ENCODE measurements around the gene ZSCAN29. TPM values are rescaled to one million over a fixed set of nuclear protein-coding genes. Genes with fewer than 3 reads are reported as not detected.
A peak's percentile ranks its signal among the peaks of the same experiment; 100 is the strongest.

The ZSCAN29 gene
- total and polyA plus RNA-seq, 2 of the 13 experiments (the other 11 are each of a cell fraction or from before 2014, with no cell fraction given) = 8.3 to 27.4 TPM

DNA sequence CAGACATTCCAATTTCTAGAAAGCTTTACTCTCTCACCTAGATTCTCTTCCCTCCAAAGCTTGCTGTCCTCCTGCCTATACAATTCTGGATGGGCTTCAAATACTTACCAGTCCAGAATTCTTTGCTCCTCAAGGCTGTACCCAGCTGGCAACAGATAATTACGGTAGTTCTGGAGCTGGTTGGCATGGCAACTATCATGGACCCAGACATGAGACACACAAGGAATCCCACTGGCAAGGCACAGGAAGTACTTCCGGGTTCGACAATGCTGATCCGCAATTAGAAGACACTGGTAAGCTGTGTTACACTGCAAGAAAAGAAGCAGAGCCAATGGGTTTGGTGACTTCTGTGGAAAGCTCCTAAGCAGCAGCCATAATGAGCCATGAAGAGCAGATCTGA is 37.9 kb upstream of the ZSCAN29 start:
- Histone ChIP-seq H3K27me3 (ENCODE audit: control insufficient read depth in 1 of 2, insufficient read depth in 2 of 2, low read length in 2 of 2) (no peaks in the 10 kb centered on the region), H2AFZ (ENCODE audit: low read length) (no peak overlapping the region), H4K20me1 (ENCODE audit: insufficient read depth, low read length) (no peaks in the 10 kb centered on the region), H3K27ac (ENCODE audit: extremely low read length, insufficient read depth, low read length) (no peak overlapping the region), H3K4me1 (ENCODE audit: insufficient read depth, low read length) (peaks cover 5% of the 10 kb centered on the region; the same call in 1 of the 2 replicates), H3K4me2 (ENCODE audit: low read depth, low read length) (no peak overlapping the region), H3K79me2 (ENCODE audit: insufficient read depth, low read length) (no peaks in the 10 kb centered on the region), H3K9me3 (ENCODE audit: low read length) (no peaks in the 10 kb centered on the region), H3K36me3 (replicated peaks in 1 of 2; ENCODE audit: control insufficient read depth in 1 of 2, insufficient read depth in 2 of 2, low read length in 2 of 2) (peaks cover 21 to 62% of the 10 kb centered on the region in 2 experiments), H3K4me3 (replicated peaks in 1 of 3; ENCODE audit: insufficient read depth in 1 of 3, low read depth in 2 of 3, low read length in 3 of 3) (no peak overlapping the region), H3K9ac (ENCODE audit: insufficient read depth, low read depth, low read length) (no peak overlapping the region)
- ChIA-PET POLR2A (no interaction called here), CTCF (ENCODE audit: low intra/inter-chr PET ratio, low total read pairs) (no interaction called here)
- 98% methylated on average over 4 of the region's 4 CpGs for WGBS (ENCODE audit: low lambda C conversion rate)
- no TSS peak for BruUV-seq (replicated peaks)
- DNase-seq (ENCODE audit: low spot score) (no peak), FAIRE-seq (no peak), ATAC-seq (no peak)
- TF ChIP-seq POLR2G (IDR thresholded peaks at IDR 0.05; ENCODE audit: low read depth, low read length) (0 out of 2 replicates have a peak, but pooled peaks have one; percentile 7), CREB1 (IDR thresholded peaks at IDR 0.05) (no peak), CREB1 (CRISPR knock-in tag; IDR thresholded peaks at IDR 0.05) (no peak), NFIC (IDR thresholded peaks at IDR 0.05; ENCODE audit: low read length) (no peak)
- TF ChIP-seq, protein P1, sequence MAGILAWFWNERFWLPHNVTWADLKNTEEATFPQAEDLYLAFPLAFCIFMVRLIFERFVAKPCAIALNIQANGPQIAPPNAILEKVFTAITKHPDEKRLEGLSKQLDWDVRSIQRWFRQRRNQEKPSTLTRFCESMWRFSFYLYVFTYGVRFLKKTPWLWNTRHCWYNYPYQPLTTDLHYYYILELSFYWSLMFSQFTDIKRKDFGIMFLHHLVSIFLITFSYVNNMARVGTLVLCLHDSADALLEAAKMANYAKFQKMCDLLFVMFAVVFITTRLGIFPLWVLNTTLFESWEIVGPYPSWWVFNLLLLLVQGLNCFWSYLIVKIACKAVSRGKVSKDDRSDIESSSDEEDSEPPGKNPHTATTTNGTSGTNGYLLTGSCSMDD (CRISPR knock-in tag; IDR thresholded peaks at IDR 0.05) = no peak
- TF ChIP-seq, protein P2, sequence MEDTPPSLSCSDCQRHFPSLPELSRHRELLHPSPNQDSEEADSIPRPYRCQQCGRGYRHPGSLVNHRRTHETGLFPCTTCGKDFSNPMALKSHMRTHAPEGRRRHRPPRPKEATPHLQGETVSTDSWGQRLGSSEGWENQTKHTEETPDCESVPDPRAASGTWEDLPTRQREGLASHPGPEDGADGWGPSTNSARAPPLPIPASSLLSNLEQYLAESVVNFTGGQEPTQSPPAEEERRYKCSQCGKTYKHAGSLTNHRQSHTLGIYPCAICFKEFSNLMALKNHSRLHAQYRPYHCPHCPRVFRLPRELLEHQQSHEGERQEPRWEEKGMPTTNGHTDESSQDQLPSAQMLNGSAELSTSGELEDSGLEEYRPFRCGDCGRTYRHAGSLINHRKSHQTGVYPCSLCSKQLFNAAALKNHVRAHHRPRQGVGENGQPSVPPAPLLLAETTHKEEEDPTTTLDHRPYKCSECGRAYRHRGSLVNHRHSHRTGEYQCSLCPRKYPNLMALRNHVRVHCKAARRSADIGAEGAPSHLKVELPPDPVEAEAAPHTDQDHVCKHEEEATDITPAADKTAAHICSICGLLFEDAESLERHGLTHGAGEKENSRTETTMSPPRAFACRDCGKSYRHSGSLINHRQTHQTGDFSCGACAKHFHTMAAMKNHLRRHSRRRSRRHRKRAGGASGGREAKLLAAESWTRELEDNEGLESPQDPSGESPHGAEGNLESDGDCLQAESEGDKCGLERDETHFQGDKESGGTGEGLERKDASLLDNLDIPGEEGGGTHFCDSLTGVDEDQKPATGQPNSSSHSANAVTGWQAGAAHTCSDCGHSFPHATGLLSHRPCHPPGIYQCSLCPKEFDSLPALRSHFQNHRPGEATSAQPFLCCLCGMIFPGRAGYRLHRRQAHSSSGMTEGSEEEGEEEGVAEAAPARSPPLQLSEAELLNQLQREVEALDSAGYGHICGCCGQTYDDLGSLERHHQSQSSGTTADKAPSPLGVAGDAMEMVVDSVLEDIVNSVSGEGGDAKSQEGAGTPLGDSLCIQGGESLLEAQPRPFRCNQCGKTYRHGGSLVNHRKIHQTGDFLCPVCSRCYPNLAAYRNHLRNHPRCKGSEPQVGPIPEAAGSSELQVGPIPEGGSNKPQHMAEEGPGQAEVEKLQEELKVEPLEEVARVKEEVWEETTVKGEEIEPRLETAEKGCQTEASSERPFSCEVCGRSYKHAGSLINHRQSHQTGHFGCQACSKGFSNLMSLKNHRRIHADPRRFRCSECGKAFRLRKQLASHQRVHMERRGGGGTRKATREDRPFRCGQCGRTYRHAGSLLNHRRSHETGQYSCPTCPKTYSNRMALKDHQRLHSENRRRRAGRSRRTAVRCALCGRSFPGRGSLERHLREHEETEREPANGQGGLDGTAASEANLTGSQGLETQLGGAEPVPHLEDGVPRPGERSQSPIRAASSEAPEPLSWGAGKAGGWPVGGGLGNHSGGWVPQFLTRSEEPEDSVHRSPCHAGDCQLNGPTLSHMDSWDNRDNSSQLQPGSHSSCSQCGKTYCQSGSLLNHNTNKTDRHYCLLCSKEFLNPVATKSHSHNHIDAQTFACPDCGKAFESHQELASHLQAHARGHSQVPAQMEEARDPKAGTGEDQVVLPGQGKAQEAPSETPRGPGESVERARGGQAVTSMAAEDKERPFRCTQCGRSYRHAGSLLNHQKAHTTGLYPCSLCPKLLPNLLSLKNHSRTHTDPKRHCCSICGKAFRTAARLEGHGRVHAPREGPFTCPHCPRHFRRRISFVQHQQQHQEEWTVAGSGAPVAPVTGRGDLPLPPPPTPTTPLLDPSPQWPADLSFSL (CRISPR knock-in tag; IDR thresholded peaks at IDR 0.05) = no peak
- intact Hi-C loops (cut with micrococcal nuclease; ENCODE audit: unreplicated experiment) (no loop called here), in situ Hi-C loops (cut with HindIII; ENCODE audit: extremely low pct_ligation_motif_present, low pct_unique_long_range_greater_than_20kb) (no loop called here)

Measured in HepG2 (cell line).